Measurements from ENCODE around the gene TTLL8. TPM values are rescaled to one million over a fixed set of nuclear protein-coding genes. Genes with fewer than 3 reads are reported as not detected.
"Not testable (repeated sequence)": the region's sequence is repeated elsewhere in the genome, so short reads cannot be mapped to it uniquely, and the experiment has no call there.

Gene TTLL8
- total RNA-seq, 1 donor, result not detected

DNA sequence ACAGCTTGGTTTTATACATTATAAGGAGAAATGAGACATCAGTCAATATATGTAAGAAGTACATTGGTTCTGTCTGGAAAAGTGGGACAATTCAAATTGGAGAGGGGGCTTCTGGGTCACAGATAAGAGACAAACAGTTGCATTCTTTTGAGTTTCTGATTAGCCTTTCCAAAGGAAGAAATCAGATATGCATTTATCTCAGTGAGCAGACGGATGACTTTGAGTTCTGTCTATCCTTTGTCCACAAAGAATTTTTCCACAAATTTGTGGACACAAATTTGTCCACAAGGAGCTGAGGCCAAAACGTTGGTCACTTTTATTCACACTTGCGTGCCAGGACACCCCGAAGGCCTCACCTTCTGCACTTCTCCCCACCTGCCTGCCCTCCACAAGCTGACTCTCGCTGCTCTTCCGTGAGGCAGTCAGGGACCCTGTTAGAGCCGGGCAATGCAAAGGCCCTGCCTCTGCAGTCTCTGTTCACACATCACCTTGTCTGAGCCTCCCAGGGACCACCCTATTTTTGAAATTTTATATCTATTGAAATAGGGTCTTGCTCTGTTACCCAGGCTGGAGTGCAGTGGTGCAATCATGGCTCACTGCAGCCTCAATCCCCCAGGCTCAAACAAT is 66.1 kb downstream of the TTLL8 start:
- TF ChIP-seq, protein P1, sequence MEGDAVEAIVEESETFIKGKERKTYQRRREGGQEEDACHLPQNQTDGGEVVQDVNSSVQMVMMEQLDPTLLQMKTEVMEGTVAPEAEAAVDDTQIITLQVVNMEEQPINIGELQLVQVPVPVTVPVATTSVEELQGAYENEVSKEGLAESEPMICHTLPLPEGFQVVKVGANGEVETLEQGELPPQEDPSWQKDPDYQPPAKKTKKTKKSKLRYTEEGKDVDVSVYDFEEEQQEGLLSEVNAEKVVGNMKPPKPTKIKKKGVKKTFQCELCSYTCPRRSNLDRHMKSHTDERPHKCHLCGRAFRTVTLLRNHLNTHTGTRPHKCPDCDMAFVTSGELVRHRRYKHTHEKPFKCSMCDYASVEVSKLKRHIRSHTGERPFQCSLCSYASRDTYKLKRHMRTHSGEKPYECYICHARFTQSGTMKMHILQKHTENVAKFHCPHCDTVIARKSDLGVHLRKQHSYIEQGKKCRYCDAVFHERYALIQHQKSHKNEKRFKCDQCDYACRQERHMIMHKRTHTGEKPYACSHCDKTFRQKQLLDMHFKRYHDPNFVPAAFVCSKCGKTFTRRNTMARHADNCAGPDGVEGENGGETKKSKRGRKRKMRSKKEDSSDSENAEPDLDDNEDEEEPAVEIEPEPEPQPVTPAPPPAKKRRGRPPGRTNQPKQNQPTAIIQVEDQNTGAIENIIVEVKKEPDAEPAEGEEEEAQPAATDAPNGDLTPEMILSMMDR (IDR thresholded peaks at IDR 0.05; ENCODE audit: insufficient read depth, low read length), result no peak

DNA sequence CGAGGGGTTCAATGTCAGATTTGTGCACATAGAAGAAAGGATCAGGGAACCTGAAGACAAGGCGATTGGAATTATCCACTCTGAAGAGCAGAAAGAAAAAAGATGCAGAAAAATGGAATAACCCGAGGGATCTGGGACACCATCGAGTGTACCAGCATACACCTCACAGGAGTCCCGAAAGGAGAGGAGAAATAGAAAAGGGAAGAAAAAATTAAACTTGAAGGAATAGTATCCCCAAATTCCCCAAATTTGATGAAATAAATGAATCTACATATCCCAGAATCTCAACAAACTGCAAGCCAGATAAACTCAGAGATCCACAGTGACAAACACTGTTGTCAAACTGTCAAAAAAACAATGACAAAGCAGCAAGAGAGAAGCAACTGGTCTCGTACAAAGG is 66.9 kb downstream of the TTLL8 start:
- TF ChIP-seq, protein P1 (IDR thresholded peaks at IDR 0.05; ENCODE audit: insufficient read depth, low read length), result no peak
- no peak overlapping the region for H3K4me3 ChIP-seq (ENCODE audit: low read depth, low read length)
- no peak for DNase-seq (ENCODE audit: low read depth)

More for the DNA sequence above, 66.1 kb downstream of the TTLL8 start:
- no peak for DNase-seq (ENCODE audit: low read depth)
- no peak overlapping the region for H3K4me3 ChIP-seq (ENCODE audit: low read depth, low read length)

DNA sequence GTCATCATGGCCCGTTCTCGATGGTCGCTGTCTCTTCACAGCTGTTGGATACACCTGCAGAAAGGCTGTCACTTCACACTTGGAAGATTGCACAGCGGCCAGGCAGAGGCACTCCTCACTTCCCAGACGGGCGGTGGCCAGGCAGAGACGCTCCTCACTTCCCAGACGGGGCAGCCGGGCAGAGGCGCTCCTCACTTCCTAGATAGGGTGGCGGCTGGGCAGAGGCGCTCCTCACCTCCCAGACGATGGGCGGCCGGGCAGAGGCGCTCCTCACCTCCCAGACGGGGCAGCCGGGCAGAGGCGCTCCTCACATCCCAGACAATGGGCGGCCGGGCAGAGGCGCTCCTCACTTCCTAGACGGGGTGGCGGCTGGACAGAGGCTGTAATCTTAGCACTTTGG is 68.3 kb downstream of the TTLL8 start:
- DNase-seq (ENCODE audit: low read depth); H3K4me3 ChIP-seq (ENCODE audit: low read depth, low read length): not testable (repeated sequence)

- DNase-seq (ENCODE audit: low read depth), result no peak
- no peak overlapping the region for H3K4me3 ChIP-seq (ENCODE audit: low read depth, low read length)
- TF ChIP-seq, protein P1 (IDR thresholded peaks at IDR 0.05; ENCODE audit: insufficient read depth, low read length), result no peak
These were observed 71.8 kb downstream of the TTLL8 start for GRCh38 chr22:49986325-49986724.

GRCh38 chr22:49983148-49984042 is 74.7 kb downstream of the TTLL8 start:
- TF ChIP-seq, protein P1 (IDR thresholded peaks at IDR 0.05; ENCODE audit: insufficient read depth, low read length), result peak; percentile 37
- H3K4me3 ChIP-seq (ENCODE audit: low read depth, low read length), result no peak overlapping the region
- no peak for DNase-seq (ENCODE audit: low read depth)

GRCh38 chr22:49981799-49982198 is 76.3 kb downstream of the TTLL8 start:
- H3K4me3 ChIP-seq (ENCODE audit: low read depth, low read length); DNase-seq (ENCODE audit: low read depth): not testable (repeated sequence)

DNA sequence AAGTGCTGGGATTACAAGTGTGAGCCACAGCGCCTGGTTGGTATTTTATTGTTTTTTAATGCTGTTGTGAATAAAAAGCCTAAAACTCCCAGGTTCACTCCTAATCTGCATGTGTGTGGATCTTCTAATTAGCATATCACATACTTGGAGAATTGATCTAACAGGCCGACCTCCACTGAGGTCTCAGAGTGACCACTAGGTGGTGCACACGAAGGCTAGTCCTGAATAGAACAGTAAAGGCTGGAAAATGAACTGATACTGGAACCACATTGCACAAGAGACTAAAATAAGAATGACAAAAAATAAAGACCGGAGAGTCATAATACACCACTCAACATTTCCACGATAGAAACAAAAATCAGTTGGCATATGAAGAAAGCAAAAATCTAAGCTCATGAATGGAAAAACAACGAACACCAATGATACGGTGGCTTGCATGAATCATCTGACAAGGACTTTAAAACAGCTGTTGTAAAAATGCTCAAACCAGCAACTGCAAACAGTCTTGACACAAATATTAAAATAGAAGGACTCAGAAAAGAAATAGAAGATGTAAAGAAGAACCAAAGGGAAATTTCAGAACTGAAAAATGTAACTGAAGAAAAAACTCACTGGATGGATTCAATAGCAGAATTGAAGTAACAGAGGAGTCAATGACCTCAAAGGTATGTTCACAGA is 78.4 kb downstream of the TTLL8 start:
- DNase-seq (ENCODE audit: low read depth), result peak; percentile 44
- no peak overlapping the region for H3K4me3 ChIP-seq (ENCODE audit: low read depth, low read length)
- TF ChIP-seq, protein P1 (IDR thresholded peaks at IDR 0.05; ENCODE audit: insufficient read depth, low read length), result peak; percentile 67

Data from fibroblast of the aortic adventitia (primary cell).